Measurements from ENCODE around the gene SOX15. TPM values are rescaled to one million over a fixed set of nuclear protein-coding genes. Genes with fewer than 3 reads are reported as not detected.
"Not testable (repeated sequence)": the region's sequence is repeated elsewhere in the genome, so short reads cannot be mapped to it uniquely, and the experiment has no call there.

The SOX15 gene
- total RNA-seq, 2 donors from 2014 or later, result 0.23 to 0.93 TPM

GRCh38 chr17:7614425-7615264 is 24.8 kb upstream of the SOX15 start, which contains the start of gene FXR2:
TSS of gene FXR2 (minus strand) at chr17:7614897. CDS start at chr17:7614532, 365 bp downstream.
- ATAC-seq, result peak; percentile 93 to 95
- Mint-ChIP-seq H3K9me3 (no peaks in the 10 kb centered on the region), H3K36me3 (peaks cover 13 to 20% of the 10 kb centered on the region in 2 donors), H3K27ac (peak within 1 kb of the TSS; percentile 89 to 96)
- peak; percentile 96 to 100 for DNase-seq (ENCODE audit: low spot score in 2 of 2)

- peak overlapping the region; percentile 89 to 96 for H3K27ac Mint-ChIP-seq
- H3K9me3 Mint-ChIP-seq, result no peaks in the 10 kb centered on the region
- H3K36me3 Mint-ChIP-seq, result peaks cover 13 to 20% of the 10 kb centered on the region in 2 donors
- no peak for DNase-seq (ENCODE audit: low spot score in 2 of 2)
- no peak for ATAC-seq
These were observed 24.0 kb upstream of the SOX15 start for GRCh38 chr17:7613769-7614424.

GRCh38 chr17:7612294-7612640 is 22.4 kb upstream of the SOX15 start:
- ATAC-seq (no peak), DNase-seq (ENCODE audit: low spot score in 2 of 2) (no peak)
- Mint-ChIP-seq H3K27ac (no peak overlapping the region), H3K9me3 (no peaks in the 10 kb centered on the region), H3K36me3 (peaks cover 13 to 20% of the 10 kb centered on the region in 2 donors)

DNA sequence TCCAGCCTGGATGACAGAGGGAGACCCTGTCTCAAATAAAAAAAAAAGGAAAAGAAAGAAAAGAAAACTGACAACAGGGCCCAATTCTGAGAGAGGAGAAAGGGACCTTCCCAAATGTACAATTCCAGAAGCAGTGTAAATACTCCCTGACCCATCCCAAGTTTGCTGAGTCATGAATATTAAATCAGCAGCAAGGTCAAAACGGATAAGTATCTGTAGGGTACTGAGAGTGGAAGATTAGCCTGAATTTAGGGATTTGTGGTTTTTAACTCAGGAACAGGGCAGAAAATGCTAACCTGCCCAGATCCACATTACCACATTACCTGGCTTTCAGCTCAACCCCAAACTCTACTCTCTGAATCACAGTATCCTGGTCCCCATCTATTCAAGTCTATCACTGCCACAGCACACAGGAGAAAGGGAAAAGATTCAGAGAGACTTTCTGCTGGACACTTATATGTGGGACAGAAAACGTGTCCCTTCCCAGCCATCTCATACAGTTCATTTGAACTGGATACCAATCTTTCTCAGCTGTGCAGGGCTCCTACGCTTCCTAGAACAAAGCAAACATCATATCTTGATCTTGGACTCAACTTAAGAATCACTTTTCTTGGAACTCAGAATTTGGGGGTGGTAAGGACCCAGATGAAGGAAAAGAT is 21.9 kb upstream of the SOX15 start:
- DNase-seq (ENCODE audit: low spot score in 2 of 2) (no peak), ATAC-seq (no peak)
- H3K9me3 Mint-ChIP-seq, result no peaks in the 10 kb centered on the region
- H3K27ac Mint-ChIP-seq, result no peak overlapping the region
- H3K36me3 Mint-ChIP-seq, result peaks cover 13 to 20% of the 10 kb centered on the region in 2 donors

GRCh38 chr17:7610641-7611040 is 20.7 kb upstream of the SOX15 start:
- H3K36me3 Mint-ChIP-seq, result peaks cover 13 to 20% of the 10 kb centered on the region in 2 donors
- no peak overlapping the region for H3K27ac Mint-ChIP-seq
- no peak for DNase-seq (ENCODE audit: low spot score in 2 of 2)
- ATAC-seq, result no peak
- no peaks in the 10 kb centered on the region for H3K9me3 Mint-ChIP-seq

DNA sequence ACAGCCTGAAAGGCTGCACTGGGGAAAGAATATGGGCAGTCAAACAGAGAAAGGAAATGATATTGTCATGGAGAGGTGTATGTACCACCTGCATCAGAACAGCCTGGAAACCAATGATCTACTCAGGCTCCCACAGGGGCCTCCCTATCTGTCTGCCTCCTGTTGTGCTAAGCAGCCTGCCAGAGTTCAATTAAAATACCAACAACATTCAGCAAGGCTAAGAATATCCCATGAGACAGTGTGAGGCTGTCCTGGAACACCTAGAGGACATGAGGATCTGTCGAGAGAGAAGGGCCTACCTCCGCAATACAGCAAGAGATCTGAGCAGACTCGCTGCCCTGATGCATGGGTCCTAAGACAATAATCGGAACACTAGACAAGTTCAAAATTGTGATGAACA is 16.4 kb upstream of the SOX15 start:
- ATAC-seq (no peak), DNase-seq (ENCODE audit: low spot score in 2 of 2) (no peak)
- Mint-ChIP-seq H3K27ac (peak overlapping the region in 1 of 2 donors; percentile 12), H3K36me3 (peaks cover 14 to 17% of the 10 kb centered on the region in 2 donors), H3K9me3 (no peaks in the 10 kb centered on the region)

DNA sequence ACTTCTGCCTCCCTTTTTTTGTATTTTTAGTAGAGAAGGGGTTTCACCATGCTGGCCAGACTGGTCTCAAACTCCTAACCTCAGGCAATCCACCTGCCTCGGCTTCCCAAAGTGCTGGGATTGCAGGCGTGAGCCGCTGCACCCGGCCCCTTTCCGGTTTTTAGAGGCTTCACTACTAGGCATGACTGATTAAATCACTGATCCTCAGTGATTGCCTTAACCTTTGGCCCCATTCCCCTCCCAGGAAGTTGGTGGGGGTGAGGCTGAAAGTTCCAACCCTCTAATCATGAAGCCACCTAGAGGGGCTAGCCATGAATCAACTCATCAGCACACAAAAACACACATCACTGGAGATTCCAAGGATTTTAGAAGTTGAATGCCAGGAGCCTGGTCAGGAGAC is 7.7 kb upstream of the SOX15 start:
- not testable (repeated sequence) for ATAC-seq; DNase-seq (ENCODE audit: low spot score in 2 of 2); H3K9me3 Mint-ChIP-seq; H3K27ac Mint-ChIP-seq
- peaks cover 9 to 20% of the 10 kb centered on the region in 2 donors for H3K36me3 Mint-ChIP-seq

- Mint-ChIP-seq H3K27ac (peak overlapping the region; percentile 5 to 61), H3K36me3 (peaks cover 0 to 15% of the 10 kb centered on the region in 2 donors), H3K9me3 (no peaks in the 10 kb centered on the region)
- ATAC-seq (no peak), DNase-seq (ENCODE audit: low spot score in 2 of 2) (no peak)
These were observed 3.4 kb upstream of the SOX15 start for GRCh38 chr17:7593296-7593695.

DNA sequence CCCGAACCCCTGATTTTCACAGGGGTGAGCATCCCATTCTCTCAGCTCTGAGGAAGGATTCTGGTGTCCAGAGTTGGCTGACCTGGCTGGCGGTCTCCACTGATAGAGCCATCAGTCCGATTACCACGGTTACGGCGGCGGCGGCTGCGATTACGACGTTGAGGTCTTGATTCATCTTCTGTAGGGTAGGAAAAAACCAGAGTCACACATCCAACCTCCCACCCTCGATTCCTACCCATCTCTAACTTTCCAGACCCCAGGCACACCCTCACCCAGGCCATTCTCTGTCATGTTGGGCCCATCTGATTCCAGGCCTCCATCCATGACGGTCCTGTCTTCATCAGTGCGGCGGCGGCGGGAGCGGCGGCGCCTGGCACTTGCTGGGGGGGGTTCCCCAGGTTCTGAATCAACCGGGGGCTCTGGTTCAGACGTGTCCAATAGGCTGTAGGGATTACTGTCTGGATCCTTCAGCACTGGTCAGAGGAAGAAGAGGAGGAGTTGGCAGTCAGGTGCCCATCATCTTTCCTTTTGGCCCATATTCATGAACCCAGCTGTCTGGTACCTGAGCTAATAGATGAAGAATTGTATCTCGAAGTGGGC is 2.6 kb upstream of the SOX15 start:
- H3K9me3 Mint-ChIP-seq, result no peaks in the 10 kb centered on the region
- peak overlapping the region in 1 of 2 donors; percentile 25 for H3K27ac Mint-ChIP-seq
- ATAC-seq (no peak), DNase-seq (ENCODE audit: low spot score in 2 of 2) (no peak)
- peaks cover 0 to 15% of the 10 kb centered on the region in 2 donors for H3K36me3 Mint-ChIP-seq

DNA sequence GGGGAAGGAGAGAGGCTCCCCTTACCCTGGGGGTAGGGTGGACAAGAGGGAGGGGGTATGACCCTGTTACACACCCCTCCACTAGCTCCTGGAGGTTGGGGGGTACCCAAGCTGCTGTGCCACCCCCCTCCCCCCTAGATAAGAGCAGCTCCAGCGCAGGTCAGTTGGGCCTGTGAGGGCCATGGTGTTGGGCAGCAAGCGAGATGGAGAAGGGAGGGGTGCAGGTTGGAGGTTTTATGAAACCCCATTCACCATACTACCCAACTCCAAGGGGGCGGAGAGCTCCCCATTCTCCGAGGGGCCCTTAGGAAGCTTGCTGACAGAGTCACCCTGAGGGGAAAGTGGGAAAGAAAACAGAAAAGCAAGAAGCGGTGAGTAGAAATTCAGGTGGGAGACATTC is 1.7 kb upstream of the SOX15 start:
- DNase-seq (ENCODE audit: low spot score in 2 of 2), result no peak
- no peaks in the 10 kb centered on the region for H3K9me3 Mint-ChIP-seq
- H3K36me3 Mint-ChIP-seq, result peaks cover 0 to 10% of the 10 kb centered on the region in 2 donors
- peak overlapping the region; percentile 31 to 72 for H3K27ac Mint-ChIP-seq
- no peak for ATAC-seq

DNA sequence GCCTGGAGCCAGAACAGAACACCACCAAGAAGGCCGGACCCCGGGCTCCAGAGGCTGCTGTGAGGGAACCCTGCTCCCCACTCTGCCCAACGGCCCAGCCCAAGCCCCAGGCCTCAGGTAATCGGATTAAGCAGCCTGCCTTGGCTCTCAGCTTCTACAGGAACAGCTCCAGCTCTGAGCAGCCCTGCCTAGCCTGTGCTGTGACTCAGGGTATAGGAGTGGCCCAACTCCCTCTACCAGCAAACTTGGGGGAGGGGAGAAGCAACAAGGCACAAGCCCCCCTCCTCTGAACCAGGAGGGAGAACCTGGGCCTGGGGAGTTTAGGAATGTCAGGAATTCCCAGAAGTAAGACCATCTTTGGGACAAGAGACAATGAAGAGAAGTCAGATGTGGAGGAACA is 849 bp upstream of the SOX15 start:
- DNase-seq (ENCODE audit: low spot score in 2 of 2), result no peak
- ATAC-seq, result peak in 1 of 2 donors; percentile 19
- Mint-ChIP-seq H3K9me3 (no peaks in the 10 kb centered on the region), H3K36me3 (peaks cover 2 to 12% of the 10 kb centered on the region in 2 donors), H3K27ac (peak overlapping the region in 1 of 2 donors; percentile 32)

DNA sequence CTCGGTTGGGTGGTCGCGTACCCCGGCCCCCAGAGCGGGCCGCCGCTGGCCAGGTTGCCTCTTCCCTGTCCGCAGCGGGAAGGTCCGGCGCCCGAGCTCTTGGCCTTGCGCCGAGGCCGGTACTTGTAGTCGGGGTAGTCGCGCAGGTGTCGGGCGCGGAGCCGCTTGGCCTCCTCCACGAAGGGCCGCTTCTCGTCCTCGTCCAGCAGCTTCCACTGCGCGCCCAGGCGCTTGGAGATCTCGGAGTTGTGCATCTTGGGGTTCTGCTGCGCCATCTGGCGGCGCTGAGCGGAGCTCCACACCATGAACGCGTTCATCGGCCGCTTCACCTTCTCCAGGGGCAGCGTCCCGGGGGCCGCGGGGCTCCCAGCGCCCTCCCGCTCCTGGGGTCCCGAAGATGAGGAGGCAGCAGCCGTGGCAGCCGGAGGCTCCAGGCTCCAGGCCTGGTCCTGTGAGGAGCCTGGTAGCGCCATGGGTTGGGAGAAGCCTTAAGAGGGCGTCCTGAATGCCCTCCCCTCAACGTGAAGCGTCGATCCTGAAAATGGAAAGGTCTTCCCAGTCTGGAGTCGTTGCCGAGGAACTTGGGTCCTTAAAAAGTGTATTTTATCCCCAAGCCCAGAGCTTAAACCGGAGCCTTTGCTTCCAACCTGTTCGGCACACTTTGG is 558 bp downstream of the SOX15 start:
- DNase-seq (ENCODE audit: low spot score in 2 of 2), result peak; percentile 71 to 72

GRCh38 chr17:7588553-7589203 is 1.2 kb downstream of the SOX15 start:
- peak overlapping the region in 1 of 2 donors; percentile 44 for H3K27ac Mint-ChIP-seq
- no peaks in the 10 kb centered on the region for H3K9me3 Mint-ChIP-seq
- DNase-seq (ENCODE audit: low spot score in 2 of 2) (no peak), ATAC-seq (peak in 1 of 2 donors; percentile 1)
- peaks cover 20 to 22% of the 10 kb centered on the region in 2 donors for H3K36me3 Mint-ChIP-seq

More for the DNA sequence above, 558 bp downstream of the SOX15 start:
- no peaks in the 10 kb centered on the region for H3K9me3 Mint-ChIP-seq
- H3K27ac Mint-ChIP-seq, result no peak overlapping the region
- peak; percentile 55 to 82 for ATAC-seq
- peaks cover 14 to 22% of the 10 kb centered on the region in 2 donors for H3K36me3 Mint-ChIP-seq

DNA sequence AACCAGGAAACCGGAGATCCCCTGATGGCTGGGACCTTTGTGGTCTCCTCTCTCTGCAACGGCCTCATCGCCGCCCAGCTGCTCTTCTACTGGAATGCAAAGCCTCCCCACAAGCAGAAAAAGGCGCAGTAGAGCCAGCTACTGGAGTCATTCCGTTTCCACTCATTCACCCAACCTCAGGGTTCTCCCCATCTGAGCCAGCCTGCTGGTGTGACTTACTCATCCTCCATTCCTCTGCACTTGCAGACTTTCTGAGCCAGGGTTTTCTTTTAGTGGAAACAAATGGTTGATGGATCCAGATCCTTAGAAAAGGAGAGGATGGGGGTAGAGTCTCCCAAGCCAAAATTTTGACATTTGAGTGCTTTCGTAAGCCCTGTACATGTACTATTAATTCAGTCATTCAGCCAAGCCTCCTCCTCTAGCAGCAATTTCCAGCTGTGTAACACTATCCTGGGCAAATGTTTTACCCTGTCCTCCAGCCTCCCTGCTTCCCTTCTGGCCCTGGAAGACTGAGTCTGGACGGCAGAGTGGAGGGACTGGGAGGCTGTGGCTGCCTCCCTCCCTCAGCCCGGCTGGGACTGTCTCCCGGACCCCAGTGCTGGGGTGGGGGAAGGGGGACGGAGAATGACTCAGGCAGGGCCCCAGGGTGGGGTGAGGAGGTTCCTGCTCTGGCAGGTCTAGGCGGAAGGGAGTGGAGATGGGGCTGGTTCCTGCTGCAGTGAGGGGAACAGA is 2.3 kb downstream of the SOX15 start:
- Mint-ChIP-seq H3K27ac (peak overlapping the region; percentile 36 to 44), H3K9me3 (no peaks in the 10 kb centered on the region), H3K36me3 (peaks cover 22 to 24% of the 10 kb centered on the region in 2 donors)
- no peak for ATAC-seq
- DNase-seq (ENCODE audit: low spot score in 2 of 2), result no peak
